ENCODE data around the gene MEF2C. TPM values are rescaled to one million over a fixed set of nuclear protein-coding genes. Genes with fewer than 3 reads are reported as not detected.

Gene MEF2C
- total RNA-seq, 1 donor from 2014 or later: 464 TPM

DNA sequence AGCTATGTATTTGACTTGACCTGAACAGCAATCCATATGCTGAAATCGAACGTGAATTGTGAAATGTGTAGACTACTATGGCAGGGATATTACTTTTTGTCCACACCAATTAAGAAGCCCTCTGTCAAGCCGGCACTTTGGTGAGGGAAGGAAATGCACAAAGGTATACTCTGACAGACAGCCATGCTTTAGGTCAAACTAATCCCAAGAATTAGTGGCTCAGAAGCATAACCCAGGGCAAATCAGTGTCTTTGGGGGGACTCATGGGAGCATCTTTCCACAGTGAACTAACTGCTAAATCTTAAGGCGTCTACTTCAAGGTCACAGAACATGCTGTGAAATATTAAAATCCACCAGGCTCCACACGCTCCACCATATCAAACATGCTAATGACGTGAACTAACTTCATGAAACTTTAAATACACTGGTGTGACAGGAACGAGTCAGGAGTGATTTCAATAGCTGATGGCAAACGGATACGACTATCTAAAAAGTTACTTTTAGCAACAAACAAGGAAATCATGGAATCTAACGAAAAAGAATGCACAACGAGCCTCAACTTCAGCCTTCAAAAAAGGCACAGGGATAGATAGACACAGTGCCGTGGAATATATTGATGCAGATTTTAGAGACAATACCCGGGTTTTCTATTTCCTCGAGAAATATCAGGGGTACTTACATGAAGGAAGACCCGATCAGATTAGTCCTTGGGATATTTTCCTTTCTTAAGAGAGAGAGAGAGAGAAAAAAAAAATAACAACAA is 527 bp downstream of the MEF2C start:
- H3K4me3 ChIP-seq (ENCODE audit: low read length in 3 of 3): peak overlapping the region; percentile 74 to 93 (median 77)
- H3K4me1 ChIP-seq (ENCODE audit: control insufficient read depth in 3 of 3, insufficient read depth in 3 of 3, low read length in 3 of 3): peaks cover 11 to 36% (median 35%) of the 10 kb centered on the region in 3 donors
- H3K9ac ChIP-seq (ENCODE audit: low read depth in 1 of 3, low read length in 3 of 3): peak overlapping the region; percentile 76 to 85 (median 79)
- no peaks in the 10 kb centered on the region for H3K27me3 ChIP-seq (ENCODE audit: control insufficient read depth in 3 of 3, insufficient read depth in 3 of 3, low read length in 3 of 3)
- H3K36me3 ChIP-seq (ENCODE audit: control insufficient read depth in 3 of 3, insufficient read depth in 3 of 3, low read length in 3 of 3): peaks cover 0 to 8% (median 5%) of the 10 kb centered on the region in 3 donors
- H3K27ac ChIP-seq (ENCODE audit: low read depth, low read length): peak overlapping the region; percentile 81
- H3K9me3 ChIP-seq (ENCODE audit: control insufficient read depth in 3 of 3, low read length in 3 of 3): no peaks in the 10 kb centered on the region

DNA sequence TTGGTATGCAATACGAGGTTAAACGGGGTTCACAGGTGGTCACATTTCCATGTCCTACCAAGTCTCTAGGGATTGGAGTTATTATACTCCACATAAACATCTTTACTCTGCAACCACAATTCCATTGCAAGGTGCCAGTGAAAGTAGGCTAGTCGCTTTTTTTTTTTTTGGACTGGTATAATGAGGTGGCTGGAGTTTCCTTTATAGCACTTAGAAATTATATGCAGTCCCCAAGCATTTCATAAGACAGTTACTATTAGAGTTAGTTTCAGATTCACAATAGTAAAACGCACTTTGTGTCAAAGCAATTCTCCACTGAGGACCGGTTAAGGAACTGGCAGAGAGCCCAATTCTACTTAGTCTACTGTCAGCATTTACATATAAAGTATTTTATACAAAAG is 1.4 kb downstream of the MEF2C start:
- H3K9me3 ChIP-seq (ENCODE audit: control insufficient read depth in 3 of 3, low read length in 3 of 3): no peaks in the 10 kb centered on the region
- H3K4me1 ChIP-seq (ENCODE audit: control insufficient read depth in 3 of 3, insufficient read depth in 3 of 3, low read length in 3 of 3): peaks cover 4 to 31% (median 28%) of the 10 kb centered on the region in 3 donors
- H3K27me3 ChIP-seq (ENCODE audit: control insufficient read depth in 3 of 3, insufficient read depth in 3 of 3, low read length in 3 of 3): no peaks in the 10 kb centered on the region
- peaks cover 0 to 5% (median 4%) of the 10 kb centered on the region in 3 donors for H3K36me3 ChIP-seq (ENCODE audit: control insufficient read depth in 3 of 3, insufficient read depth in 3 of 3, low read length in 3 of 3)
- H3K9ac ChIP-seq (ENCODE audit: low read depth in 1 of 3, low read length in 3 of 3): peak overlapping the region; percentile 76 to 85 (median 79)
- H3K27ac ChIP-seq (ENCODE audit: low read depth, low read length): peak overlapping the region; percentile 81
- H3K4me3 ChIP-seq (ENCODE audit: low read length in 3 of 3): peak overlapping the region; percentile 25 to 93 (median 77)

DNA sequence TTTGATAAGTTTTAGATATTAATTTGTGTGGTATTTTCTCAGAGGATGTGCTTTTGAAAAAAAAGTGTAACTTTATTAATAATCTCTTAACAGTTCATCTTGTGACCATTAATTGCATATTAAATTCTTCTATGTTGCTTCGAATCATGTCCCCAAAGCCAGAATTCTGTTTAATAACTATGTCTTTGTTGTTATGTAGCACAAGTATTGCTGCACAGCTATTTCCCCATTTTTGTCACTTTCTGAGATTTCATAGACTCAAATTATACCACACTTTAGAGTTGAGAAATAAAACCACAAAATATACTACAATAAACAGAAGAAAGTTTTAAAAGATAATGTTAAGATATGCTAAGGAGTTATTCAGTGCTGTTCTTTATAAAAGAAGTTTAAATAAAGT is 2.8 kb downstream of the MEF2C start:
- H3K27me3 ChIP-seq (ENCODE audit: control insufficient read depth in 3 of 3, insufficient read depth in 3 of 3, low read length in 3 of 3): no peaks in the 10 kb centered on the region
- no peaks in the 10 kb centered on the region for H3K9me3 ChIP-seq (ENCODE audit: control insufficient read depth in 3 of 3, low read length in 3 of 3)
- peak overlapping the region; percentile 6 to 93 (median 49) for H3K4me3 ChIP-seq (ENCODE audit: low read length in 3 of 3)
- peak overlapping the region in 2 of 3 donors; percentile 16 to 54 for H3K9ac ChIP-seq (ENCODE audit: low read depth in 1 of 3, low read length in 3 of 3)
- peak overlapping the region; percentile 14 for H3K27ac ChIP-seq (ENCODE audit: low read depth, low read length)
- H3K36me3 ChIP-seq (ENCODE audit: control insufficient read depth in 3 of 3, insufficient read depth in 3 of 3, low read length in 3 of 3): peaks cover 0 to 5% (median 4%) of the 10 kb centered on the region in 3 donors
- peaks cover 3 to 33% (median 22%) of the 10 kb centered on the region in 3 donors for H3K4me1 ChIP-seq (ENCODE audit: control insufficient read depth in 3 of 3, insufficient read depth in 3 of 3, low read length in 3 of 3)

DNA sequence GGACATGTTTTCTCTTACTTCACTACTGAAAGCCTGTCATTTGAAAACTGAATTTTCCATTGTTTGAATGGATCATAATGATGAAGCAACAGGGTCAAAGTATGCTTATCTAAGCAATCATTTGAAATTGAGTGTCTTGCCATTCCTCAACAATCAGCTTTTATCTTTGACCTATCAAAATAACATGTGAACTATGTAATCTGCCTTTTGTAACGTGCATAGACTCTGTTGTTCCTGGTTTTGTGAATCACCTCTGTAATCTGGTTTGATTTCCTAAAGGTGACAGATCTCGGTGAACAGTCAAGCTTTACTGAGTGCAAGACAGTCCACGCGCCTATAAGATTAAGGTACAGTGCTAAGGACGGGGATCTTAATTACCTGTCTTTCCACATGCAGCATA is 3.3 kb downstream of the MEF2C start:
- Histone ChIP-seq H3K4me1 (ENCODE audit: control insufficient read depth in 3 of 3, insufficient read depth in 3 of 3, low read length in 3 of 3) (peaks cover 0 to 30% (median 19%) of the 10 kb centered on the region in 3 donors), H3K9ac (ENCODE audit: low read depth in 1 of 3, low read length in 3 of 3) (peak overlapping the region in 2 of 3 donors; percentile 16 to 54), H3K4me3 (ENCODE audit: low read length in 3 of 3) (peak overlapping the region; percentile 6 to 93 (median 49))

DNA sequence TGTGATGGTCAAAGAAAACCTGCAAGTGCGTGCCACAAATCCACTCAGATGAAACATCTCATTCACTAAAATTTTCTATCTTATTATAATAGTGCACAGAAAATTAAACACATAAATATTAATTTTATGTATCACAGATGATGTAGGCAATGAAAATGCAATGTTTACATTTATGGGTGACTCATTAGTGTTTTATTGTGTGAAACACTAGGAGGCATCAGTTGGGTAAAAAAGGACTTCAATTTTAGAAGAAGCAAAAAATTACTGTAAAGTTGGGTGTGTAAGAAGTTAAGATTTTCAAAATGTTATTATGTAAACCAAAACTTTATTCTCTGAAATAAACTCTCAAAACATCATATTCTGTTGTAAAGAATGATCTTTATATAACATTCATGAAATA is 4.0 kb downstream of the MEF2C start:
- no peak overlapping the region for H3K27ac ChIP-seq (ENCODE audit: low read depth, low read length)
- no peak overlapping the region for H3K4me3 ChIP-seq (ENCODE audit: low read length in 3 of 3)
- H3K4me1 ChIP-seq (ENCODE audit: control insufficient read depth in 3 of 3, insufficient read depth in 3 of 3, low read length in 3 of 3): peaks cover 0 to 30% (median 14%) of the 10 kb centered on the region in 3 donors
- H3K36me3 ChIP-seq (ENCODE audit: control insufficient read depth in 3 of 3, insufficient read depth in 3 of 3, low read length in 3 of 3): peaks cover 0 to 5% (median 4%) of the 10 kb centered on the region in 3 donors
- H3K9me3 ChIP-seq (ENCODE audit: control insufficient read depth in 3 of 3, low read length in 3 of 3): no peaks in the 10 kb centered on the region
- no peaks in the 10 kb centered on the region for H3K27me3 ChIP-seq (ENCODE audit: control insufficient read depth in 3 of 3, insufficient read depth in 3 of 3, low read length in 3 of 3)
- no peak overlapping the region for H3K9ac ChIP-seq (ENCODE audit: low read depth in 1 of 3, low read length in 3 of 3)

More for the DNA sequence above, 3.3 kb downstream of the MEF2C start:
- no peaks in the 10 kb centered on the region for H3K9me3 ChIP-seq (ENCODE audit: control insufficient read depth in 3 of 3, low read length in 3 of 3)
- H3K27me3 ChIP-seq (ENCODE audit: control insufficient read depth in 3 of 3, insufficient read depth in 3 of 3, low read length in 3 of 3): no peaks in the 10 kb centered on the region
- H3K27ac ChIP-seq (ENCODE audit: low read depth, low read length): peak overlapping the region; percentile 14
- peaks cover 0 to 5% (median 4%) of the 10 kb centered on the region in 3 donors for H3K36me3 ChIP-seq (ENCODE audit: control insufficient read depth in 3 of 3, insufficient read depth in 3 of 3, low read length in 3 of 3)

DNA sequence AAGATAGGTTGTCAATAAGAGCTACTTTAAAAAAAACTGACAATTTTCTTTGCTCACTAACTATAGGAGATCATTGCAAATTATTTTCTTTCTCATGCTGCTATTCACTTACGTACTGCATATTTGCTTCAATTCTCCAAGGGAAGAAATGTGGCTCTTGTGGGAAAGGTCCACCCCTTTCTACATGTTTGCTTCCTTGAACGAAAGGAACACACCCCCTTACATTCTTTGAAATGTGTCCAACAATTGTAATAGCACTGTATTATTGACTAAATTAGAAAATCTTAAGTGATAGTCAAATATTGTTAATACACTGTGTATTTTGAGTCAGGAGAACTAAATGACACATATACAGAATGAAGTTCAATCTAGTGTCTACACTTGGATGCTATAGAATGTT is 5.2 kb downstream of the MEF2C start:
- H3K9ac ChIP-seq (ENCODE audit: low read depth in 1 of 3, low read length in 3 of 3): peak overlapping the region in 1 of 3 donors; percentile 38
- H3K9me3 ChIP-seq (ENCODE audit: control insufficient read depth in 3 of 3, low read length in 3 of 3): no peaks in the 10 kb centered on the region
- peak overlapping the region in 1 of 3 donors; percentile 24 for H3K4me3 ChIP-seq (ENCODE audit: low read length in 3 of 3)
- peaks cover 0 to 30% (median 13%) of the 10 kb centered on the region in 3 donors for H3K4me1 ChIP-seq (ENCODE audit: control insufficient read depth in 3 of 3, insufficient read depth in 3 of 3, low read length in 3 of 3)
- peaks cover 0 to 5% (median 4%) of the 10 kb centered on the region in 3 donors for H3K36me3 ChIP-seq (ENCODE audit: control insufficient read depth in 3 of 3, insufficient read depth in 3 of 3, low read length in 3 of 3)
- no peaks in the 10 kb centered on the region for H3K27me3 ChIP-seq (ENCODE audit: control insufficient read depth in 3 of 3, insufficient read depth in 3 of 3, low read length in 3 of 3)
- peak overlapping the region; percentile 10 for H3K27ac ChIP-seq (ENCODE audit: low read depth, low read length)

DNA sequence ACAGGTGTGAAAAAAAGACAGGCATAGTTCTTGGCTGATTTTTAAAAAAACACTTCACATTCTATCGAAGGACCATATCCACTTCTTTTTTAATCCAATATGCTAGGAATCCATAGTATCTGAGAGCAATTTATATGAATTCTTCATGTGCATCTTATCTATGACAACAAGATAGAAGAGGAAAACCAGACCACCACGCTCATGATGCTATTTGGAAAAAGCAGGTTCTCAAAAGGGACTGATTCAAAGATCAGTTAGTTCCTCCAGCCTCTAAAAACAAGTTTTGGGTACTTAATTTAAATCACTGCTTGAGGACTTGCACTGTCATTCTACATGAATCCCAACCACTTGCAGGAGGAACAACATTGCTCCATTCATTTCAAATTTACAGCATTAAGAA is 6.3 kb downstream of the MEF2C start:
- H3K27me3 ChIP-seq (ENCODE audit: control insufficient read depth in 3 of 3, insufficient read depth in 3 of 3, low read length in 3 of 3): no peaks in the 10 kb centered on the region
- H3K36me3 ChIP-seq (ENCODE audit: control insufficient read depth in 3 of 3, insufficient read depth in 3 of 3, low read length in 3 of 3): peaks cover 0 to 5% (median 4%) of the 10 kb centered on the region in 3 donors
- peak overlapping the region in 1 of 3 donors; percentile 26 for H3K4me3 ChIP-seq (ENCODE audit: low read length in 3 of 3)
- H3K27ac ChIP-seq (ENCODE audit: low read depth, low read length): peak overlapping the region; percentile 22
- no peak overlapping the region for H3K9ac ChIP-seq (ENCODE audit: low read depth in 1 of 3, low read length in 3 of 3)
- no peaks in the 10 kb centered on the region for H3K9me3 ChIP-seq (ENCODE audit: control insufficient read depth in 3 of 3, low read length in 3 of 3)
- peaks cover 0 to 22% (median 4%) of the 10 kb centered on the region in 3 donors for H3K4me1 ChIP-seq (ENCODE audit: control insufficient read depth in 3 of 3, insufficient read depth in 3 of 3, low read length in 3 of 3)

DNA sequence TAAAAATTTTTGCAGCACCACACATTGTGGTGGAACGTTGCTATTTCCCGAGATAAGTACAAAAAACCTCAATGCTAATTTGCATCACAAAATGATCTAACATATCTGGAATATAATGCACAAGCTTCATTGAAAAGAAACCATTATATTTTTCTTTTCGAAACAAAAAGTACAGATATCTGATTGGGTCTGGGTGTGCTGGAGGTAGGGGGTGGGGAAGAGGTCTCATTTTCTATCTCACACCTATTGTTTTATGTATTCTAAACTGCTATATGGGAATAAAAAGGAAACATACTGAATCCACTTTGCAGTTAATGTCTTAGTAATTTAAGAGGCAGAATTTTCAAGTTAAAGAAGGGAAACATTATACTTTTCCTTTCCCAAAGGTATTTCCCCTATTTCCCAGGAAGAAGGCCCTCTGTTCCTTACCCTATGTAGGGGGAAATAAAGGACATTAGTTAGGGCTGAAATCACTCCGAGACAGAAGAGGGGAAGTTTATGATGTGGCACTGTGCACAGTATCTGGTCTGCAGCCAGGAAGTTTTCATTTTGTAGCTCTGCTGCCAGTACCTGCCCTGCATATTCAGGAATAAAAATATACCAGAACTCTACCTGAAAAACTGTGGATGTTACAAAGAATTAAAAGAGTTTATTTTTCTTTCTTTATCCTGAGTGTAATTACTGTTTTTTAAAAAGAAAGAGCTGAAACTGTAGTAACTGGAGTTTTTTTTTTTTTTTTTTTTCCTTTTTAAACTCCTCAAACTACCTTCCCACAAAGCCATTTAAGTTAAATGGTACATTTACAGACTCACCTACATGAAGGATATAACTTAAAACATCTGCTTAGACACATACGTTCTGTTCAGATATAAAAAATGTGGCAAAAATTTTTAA is 7.4 kb downstream of the MEF2C start:
- no peaks in the 10 kb centered on the region for H3K9me3 ChIP-seq (ENCODE audit: control insufficient read depth in 3 of 3, low read length in 3 of 3)
- no peaks in the 10 kb centered on the region for H3K27me3 ChIP-seq (ENCODE audit: control insufficient read depth in 3 of 3, insufficient read depth in 3 of 3, low read length in 3 of 3)
- H3K4me1 ChIP-seq (ENCODE audit: control insufficient read depth in 3 of 3, insufficient read depth in 3 of 3, low read length in 3 of 3): peaks cover 0 to 19% (median 7%) of the 10 kb centered on the region in 3 donors
- H3K4me3 ChIP-seq (ENCODE audit: low read length in 3 of 3): peak overlapping the region in 1 of 3 donors; percentile 10
- no peak overlapping the region for H3K9ac ChIP-seq (ENCODE audit: low read depth in 1 of 3, low read length in 3 of 3)
- H3K27ac ChIP-seq (ENCODE audit: low read depth, low read length): no peak overlapping the region
- H3K36me3 ChIP-seq (ENCODE audit: control insufficient read depth in 3 of 3, insufficient read depth in 3 of 3, low read length in 3 of 3): peaks cover 0 to 5% (median 4%) of the 10 kb centered on the region in 3 donors

DNA sequence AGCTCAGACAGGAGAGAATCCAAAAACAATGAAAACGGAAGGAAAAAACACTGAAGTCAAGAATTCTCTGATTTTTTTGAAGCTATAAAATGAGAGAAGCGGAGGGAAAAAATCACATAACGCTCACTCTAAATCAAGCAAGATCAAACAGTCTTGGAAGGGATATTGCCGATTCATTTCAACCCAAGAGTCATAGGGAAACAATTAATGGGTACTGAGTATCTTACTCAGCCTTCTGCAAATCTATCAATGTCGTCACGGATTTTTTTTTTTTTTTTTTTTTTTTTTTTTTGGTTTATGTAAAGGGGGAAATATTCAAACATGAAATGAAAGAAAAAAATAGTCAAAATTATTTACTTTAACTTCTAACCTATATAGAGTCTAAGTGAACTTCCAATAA is 9.5 kb downstream of the MEF2C start:
- Histone ChIP-seq H3K9ac (ENCODE audit: low read depth in 1 of 3, low read length in 3 of 3) (no peak overlapping the region), H3K27ac (ENCODE audit: low read depth, low read length) (no peak overlapping the region), H3K4me3 (ENCODE audit: low read length in 3 of 3) (peak overlapping the region in 1 of 3 donors; percentile 19), H3K9me3 (ENCODE audit: control insufficient read depth in 3 of 3, low read length in 3 of 3) (no peaks in the 10 kb centered on the region), H3K4me1 (ENCODE audit: control insufficient read depth in 3 of 3, insufficient read depth in 3 of 3, low read length in 3 of 3) (peaks cover 0 to 10% (median 7%) of the 10 kb centered on the region in 3 donors), H3K36me3 (ENCODE audit: control insufficient read depth in 3 of 3, insufficient read depth in 3 of 3, low read length in 3 of 3) (no peaks in the 10 kb centered on the region), H3K27me3 (ENCODE audit: control insufficient read depth in 3 of 3, insufficient read depth in 3 of 3, low read length in 3 of 3) (no peaks in the 10 kb centered on the region)
